GM12873 (cell line): Measurements from ENCODE around the gene NFYB.

ENCODE experiments used
- CTCF ChIP-seq: IDR thresholded peaks from 2 replicates; pipeline ENCODE4 v1.5.1; 2012; ENCODE audit warnings: low read depth, mild to moderate bottlenecking, moderate library complexity, low read length, control low read depth; ENCODE audit not compliant: insufficient read depth; ENCODE audit errors: missing control alignments

NFYB gene

DNA sequence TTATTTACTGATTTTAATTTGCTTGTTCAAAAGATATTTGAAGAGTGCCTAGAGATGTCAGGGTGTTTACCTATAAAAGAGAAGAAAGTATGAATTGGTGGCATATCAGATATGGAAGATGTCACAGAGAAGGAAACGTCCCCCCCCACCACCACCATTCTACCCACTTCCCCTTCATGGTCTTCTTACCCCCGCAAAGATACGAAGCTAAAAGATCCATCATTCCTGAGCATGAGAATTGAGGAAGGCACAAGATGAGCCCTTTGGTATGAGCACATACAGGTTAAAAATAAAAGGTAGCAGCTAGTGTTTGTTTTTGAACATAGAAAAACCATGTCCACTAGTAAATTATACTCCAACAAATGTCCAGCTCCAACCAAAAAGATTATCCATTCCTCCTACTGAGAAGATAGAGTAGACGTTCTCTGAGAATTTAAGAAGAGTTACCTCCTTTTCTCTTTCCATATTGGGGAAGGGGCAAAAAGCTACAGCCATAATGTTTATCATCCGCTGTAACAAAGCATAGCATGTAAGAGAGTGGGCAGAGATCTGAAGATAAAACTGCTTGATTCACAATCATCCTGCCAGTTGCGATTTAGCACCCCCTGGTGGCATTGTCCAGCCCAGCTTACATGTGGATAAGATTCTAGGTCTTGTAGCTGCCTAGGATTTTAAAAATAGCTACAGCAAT lies 29.1 kb downstream of the NFYB start:
- peak; percentile 94 for TF ChIP-seq CTCF

DNA sequence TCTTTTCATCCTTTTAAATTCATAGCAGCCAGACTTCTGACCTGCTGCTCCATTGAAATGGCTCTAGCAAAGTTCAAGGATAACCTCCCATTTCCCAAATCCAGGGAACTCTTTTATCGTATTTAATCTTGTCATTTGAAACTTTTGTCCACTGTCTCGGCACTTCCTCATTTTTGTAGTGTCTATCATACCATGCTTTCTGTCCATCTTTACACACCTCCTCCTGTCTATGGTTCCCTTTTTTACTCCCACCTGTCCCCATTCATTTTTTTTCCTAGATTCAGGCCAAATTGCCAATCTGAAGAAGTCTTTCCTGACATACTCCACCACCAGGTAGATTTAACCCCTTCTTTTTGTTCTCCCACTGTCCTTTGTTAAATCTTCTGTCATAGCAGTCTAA lies 31.0 kb downstream of the NFYB start:
- no peak for TF ChIP-seq CTCF

GRCh38 chr12:104105461-104105860 lies 32.5 kb downstream of the NFYB start:
- TF ChIP-seq CTCF, result no peak

DNA sequence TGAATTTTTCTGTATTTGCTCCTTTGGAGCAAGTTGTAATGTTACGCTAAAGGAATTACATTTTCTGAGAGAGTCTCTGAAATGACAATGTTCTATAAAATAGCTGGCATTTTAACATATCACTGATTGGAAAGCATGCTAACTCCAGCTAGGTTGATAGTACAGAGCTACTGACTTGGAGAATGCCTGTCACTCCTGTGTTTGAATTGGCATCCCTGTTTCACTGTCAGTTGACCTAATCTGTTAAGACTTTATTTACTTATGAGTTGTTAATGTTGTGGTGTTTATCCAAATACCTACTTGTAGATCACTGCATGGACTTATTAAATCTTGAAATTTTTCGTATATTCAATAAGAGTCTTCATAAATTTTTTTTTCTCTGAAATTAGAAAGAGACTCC lies 40.1 kb downstream of the NFYB start:
- TF ChIP-seq CTCF, result no peak

- no peak for TF ChIP-seq CTCF
These were observed 42.7 kb downstream of the NFYB start for GRCh38 chr12:104095289-104095688.

DNA sequence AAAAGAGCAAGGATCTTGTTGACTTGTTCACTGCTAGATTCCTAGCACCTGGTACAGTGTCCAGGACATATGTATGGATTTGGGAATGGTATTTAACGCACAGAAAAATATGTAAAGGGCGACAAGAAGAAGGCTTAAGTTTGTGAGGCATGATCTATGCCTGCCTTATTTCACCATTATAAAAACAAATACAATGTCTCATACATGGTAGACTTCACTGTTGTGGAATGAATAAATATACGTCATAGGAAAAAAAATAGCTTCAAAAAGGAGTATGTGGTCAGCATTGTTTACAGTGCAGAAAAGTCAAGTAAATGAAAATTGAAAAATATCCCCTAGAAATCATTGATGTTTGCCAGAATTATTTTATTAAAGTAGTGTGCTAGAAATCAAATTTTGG lies 43.7 kb downstream of the NFYB start:
- TF ChIP-seq CTCF, result no peak

DNA sequence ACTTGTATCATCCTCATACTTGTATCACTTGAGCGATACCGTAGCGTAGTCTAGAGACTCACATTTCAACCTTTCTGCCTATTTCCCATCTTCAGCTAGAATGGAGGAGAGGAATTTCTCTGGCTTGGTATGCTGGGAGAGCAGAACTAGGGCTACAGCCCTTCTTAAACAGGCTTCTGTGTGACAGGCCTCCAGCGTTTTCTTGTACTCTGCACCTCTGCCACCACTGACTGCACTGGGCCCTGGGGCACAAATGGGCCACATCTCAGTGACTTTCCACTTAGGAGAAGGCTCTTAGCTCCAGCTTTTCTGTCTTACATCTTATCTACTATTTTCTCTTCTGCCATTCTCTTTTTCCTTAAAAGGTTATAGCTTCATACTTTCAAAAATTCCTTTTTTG lies 46.9 kb downstream of the NFYB start:
- TF ChIP-seq CTCF, result no peak
